HL-60 (cell line): ENCODE data around the gene FANCE.
A peak's percentile ranks its signal among the peaks of the same experiment; 100 is the strongest.

Experiments used
- DNase-seq, 2 experiments: peaks; one replicate each; pipeline ENCODE4 v3.0.0-alpha.2; 2010 to 2020; ENCODE audit warnings: low read depth in 1 of 2, low spot score in 1 of 2
- H3K27ac ChIP-seq: fragments of 250-450 bp; sonication (Bioruptor Pico); replicated peaks from 2 replicates; pipeline ENCODE4 v1.5.1; 2020; ENCODE audit warnings: mild to moderate bottlenecking, moderate library complexity
- H3K27me3 ChIP-seq: fragments of 250-450 bp; sonication (Bioruptor Pico); 2 replicates; pipeline ENCODE4 v1.5.1; 2021; ENCODE audit warnings: mild to moderate bottlenecking, moderate library complexity; ENCODE audit not compliant: insufficient read depth, poor library complexity, severe bottlenecking
- H3K4me3 ChIP-seq: replicated peaks from 2 replicates; pipeline ENCODE4 v1.5.1; 2011; ENCODE audit warnings: mild to moderate bottlenecking, control low read depth, low read length; ENCODE audit not compliant: insufficient read depth
- GABPA ChIP-seq: IDR thresholded peaks from 2 replicates; pipeline ENCODE4 v1.6.1; 2012; ENCODE audit warnings: low read depth
- POLR2AphosphoS5 ChIP-seq: IDR thresholded peaks from 2 replicates; pipeline ENCODE4 v1.6.1; 2012; ENCODE audit warnings: low read depth
- SPI1 ChIP-seq: IDR thresholded peaks from 2 replicates; pipeline ENCODE4 v1.6.1; 2012; ENCODE audit warnings: low read depth, mild to moderate bottlenecking, borderline replicate concordance
- TF ChIP-seq, protein P1 (sequence below): IDR thresholded peaks from 2 replicates; pipeline ENCODE4 v1.6.1; 2012; ENCODE audit warnings: low read depth; ENCODE audit not compliant: insufficient replicate concordance
- TF ChIP-seq, protein P2 (sequence below): IDR thresholded peaks from one replicate; pipeline ENCODE4 v1.5.1; 2011; ENCODE audit warnings: low read length, control low read depth, inconsistent platforms; ENCODE audit not compliant: insufficient read depth

The FANCE gene

DNA sequence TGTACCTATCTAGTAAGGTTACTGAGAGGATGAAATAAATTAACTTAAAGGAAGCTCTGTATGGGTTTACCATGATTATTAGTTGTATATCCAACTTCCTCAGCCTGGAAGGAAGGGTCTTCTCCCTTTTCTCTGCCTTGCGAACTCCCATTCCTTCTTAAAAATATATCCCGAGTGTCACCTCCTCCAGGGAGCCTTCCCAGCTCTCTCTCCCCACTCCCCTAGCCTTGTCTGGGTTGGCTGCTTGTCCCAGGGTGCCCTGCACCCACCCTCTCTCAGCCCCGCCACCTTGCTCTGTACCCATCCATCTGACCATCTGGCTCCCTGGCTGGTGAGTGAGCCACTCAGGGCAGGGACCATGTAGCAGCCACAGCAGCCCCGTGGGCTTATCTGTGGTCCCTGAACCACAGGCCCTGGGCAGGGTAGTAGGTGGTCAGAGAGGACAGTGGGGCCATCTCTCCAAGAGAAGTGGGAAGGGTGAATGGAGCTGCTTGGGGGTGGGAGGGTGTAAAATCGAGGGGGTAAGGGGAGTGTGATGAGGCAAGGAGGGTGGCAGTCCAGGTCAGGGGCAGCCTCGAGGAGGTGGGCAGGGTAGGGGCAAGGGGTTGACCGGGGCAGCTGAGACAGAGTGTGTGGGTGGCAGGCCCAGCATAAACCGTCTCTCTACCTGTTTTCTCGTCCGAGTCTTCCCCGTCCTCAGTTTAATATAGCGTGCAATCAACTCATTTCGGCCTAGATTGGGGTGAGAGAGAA is 31.9 kb downstream of the FANCE start:
- TF ChIP-seq POLR2AphosphoS5 (no peak), GABPA (no peak), SPI1 (no peak)
- TF ChIP-seq, protein P1, sequence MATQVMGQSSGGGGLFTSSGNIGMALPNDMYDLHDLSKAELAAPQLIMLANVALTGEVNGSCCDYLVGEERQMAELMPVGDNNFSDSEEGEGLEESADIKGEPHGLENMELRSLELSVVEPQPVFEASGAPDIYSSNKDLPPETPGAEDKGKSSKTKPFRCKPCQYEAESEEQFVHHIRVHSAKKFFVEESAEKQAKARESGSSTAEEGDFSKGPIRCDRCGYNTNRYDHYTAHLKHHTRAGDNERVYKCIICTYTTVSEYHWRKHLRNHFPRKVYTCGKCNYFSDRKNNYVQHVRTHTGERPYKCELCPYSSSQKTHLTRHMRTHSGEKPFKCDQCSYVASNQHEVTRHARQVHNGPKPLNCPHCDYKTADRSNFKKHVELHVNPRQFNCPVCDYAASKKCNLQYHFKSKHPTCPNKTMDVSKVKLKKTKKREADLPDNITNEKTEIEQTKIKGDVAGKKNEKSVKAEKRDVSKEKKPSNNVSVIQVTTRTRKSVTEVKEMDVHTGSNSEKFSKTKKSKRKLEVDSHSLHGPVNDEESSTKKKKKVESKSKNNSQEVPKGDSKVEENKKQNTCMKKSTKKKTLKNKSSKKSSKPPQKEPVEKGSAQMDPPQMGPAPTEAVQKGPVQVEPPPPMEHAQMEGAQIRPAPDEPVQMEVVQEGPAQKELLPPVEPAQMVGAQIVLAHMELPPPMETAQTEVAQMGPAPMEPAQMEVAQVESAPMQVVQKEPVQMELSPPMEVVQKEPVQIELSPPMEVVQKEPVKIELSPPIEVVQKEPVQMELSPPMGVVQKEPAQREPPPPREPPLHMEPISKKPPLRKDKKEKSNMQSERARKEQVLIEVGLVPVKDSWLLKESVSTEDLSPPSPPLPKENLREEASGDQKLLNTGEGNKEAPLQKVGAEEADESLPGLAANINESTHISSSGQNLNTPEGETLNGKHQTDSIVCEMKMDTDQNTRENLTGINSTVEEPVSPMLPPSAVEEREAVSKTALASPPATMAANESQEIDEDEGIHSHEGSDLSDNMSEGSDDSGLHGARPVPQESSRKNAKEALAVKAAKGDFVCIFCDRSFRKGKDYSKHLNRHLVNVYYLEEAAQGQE = no peak
- TF ChIP-seq, protein P2, sequence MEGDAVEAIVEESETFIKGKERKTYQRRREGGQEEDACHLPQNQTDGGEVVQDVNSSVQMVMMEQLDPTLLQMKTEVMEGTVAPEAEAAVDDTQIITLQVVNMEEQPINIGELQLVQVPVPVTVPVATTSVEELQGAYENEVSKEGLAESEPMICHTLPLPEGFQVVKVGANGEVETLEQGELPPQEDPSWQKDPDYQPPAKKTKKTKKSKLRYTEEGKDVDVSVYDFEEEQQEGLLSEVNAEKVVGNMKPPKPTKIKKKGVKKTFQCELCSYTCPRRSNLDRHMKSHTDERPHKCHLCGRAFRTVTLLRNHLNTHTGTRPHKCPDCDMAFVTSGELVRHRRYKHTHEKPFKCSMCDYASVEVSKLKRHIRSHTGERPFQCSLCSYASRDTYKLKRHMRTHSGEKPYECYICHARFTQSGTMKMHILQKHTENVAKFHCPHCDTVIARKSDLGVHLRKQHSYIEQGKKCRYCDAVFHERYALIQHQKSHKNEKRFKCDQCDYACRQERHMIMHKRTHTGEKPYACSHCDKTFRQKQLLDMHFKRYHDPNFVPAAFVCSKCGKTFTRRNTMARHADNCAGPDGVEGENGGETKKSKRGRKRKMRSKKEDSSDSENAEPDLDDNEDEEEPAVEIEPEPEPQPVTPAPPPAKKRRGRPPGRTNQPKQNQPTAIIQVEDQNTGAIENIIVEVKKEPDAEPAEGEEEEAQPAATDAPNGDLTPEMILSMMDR = no peak
- DNase-seq = no peak

DNA sequence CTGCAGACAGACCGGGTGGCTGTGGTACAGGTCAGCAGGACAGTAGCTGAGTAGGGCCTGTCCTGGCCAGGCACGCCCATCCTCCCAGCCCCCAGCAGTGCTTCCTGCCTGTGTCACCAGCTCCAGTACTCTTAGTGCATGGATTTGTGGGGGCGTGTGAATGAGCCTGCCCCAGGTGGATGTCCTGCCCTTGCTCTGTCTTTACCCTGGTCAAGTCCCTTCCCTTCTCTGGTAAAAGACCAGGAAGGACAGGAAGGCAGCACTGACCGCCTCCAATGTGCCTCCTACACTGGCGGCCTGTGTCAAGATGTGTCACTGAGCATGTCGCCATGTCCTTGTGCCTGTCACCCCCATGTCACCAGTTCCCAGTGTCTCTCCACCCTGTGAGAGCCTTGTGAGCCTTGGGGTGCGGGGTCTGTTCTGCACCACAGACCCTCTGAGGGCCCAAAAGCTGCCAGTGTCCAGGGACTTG is 32.8 kb downstream of the FANCE start:
- Histone ChIP-seq H3K4me3 (no peak overlapping the region), H3K27ac (no peak overlapping the region), H3K27me3 (no peaks in the 10 kb centered on the region)
- TF ChIP-seq, protein P1 = no peak
- TF ChIP-seq SPI1 (no peak), POLR2AphosphoS5 (no peak)
- no peak for DNase-seq

More for the DNA sequence above, 31.9 kb downstream of the FANCE start:
- Histone ChIP-seq H3K4me3 (no peak overlapping the region), H3K27me3 (no peaks in the 10 kb centered on the region), H3K27ac (peak overlapping the region; percentile 14; the same call in 1 of the 2 replicates)

DNA sequence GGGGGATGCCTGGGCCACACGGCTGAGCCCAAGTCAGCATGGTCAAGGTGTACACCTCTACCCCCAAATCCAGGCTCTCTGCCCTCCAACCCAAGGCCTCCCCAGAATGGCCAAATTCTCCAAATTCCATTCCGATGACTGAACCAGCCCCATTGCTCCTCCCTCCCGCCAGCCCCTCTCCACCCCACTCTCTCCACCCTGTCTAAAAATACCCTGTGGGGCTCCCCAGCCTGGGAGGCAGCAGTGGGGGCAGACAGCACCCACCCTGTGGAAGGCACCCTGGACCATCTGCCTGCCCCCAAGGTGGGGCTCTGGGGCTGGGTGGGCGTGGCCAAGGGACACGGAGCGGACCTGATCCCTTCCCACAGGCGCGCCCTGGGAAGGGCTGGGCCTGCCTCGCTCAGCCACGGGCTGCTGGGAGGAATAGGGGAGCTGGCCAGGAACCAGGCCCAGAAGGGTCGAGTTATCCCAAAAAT is 33.3 kb downstream of the FANCE start:
- H3K27me3 ChIP-seq = no peaks in the 10 kb centered on the region
- H3K27ac ChIP-seq = no peak overlapping the region
- H3K4me3 ChIP-seq = no peak overlapping the region
- TF ChIP-seq, protein P1 = no peak
- TF ChIP-seq, protein P2 = no peak
- TF ChIP-seq POLR2AphosphoS5 (no peak), SPI1 (no peak), GABPA (no peak)
- no peak for DNase-seq
